D721Med (cell line): ENCODE measurements around the gene CYP2U1.

Experiments
- DNase-seq: peaks from one replicate; pipeline ENCODE4 v3.0.0; 2011; ENCODE audit warnings: low spot score; ENCODE audit not compliant: insufficient read length
- FAIRE-seq: peaks from 2 replicates; lab custom pipeline; 2011; peaks lifted over from hg19 to GRCh38; lab: Jason Lieb, UNC
- CTCF ChIP-seq: IDR thresholded peaks from 2 replicates; pipeline ENCODE4 v1.5.1; 2012; ENCODE audit warnings: mild to moderate bottlenecking, control low read depth; ENCODE audit not compliant: insufficient read depth; ENCODE audit errors: missing control alignments

Gene CYP2U1

GRCh38 chr4:107974523-107974922, 43.2 kb downstream of the CYP2U1 start:
- TF ChIP-seq CTCF, result no peak
- DNase-seq, result no peak
- no peak for FAIRE-seq

- no peak for TF ChIP-seq CTCF
- FAIRE-seq, result no peak
- no peak for DNase-seq
These were observed 46.1 kb downstream of the CYP2U1 start for GRCh38 chr4:107977482-107977881.

GRCh38 chr4:107977966-107978705, 46.8 kb downstream of the CYP2U1 start:
- TF ChIP-seq CTCF, result no peak
- FAIRE-seq (no peak), DNase-seq (no peak)

- no peak for TF ChIP-seq CTCF
- DNase-seq, result no peak
- FAIRE-seq, result no peak
These were observed 47.5 kb downstream of the CYP2U1 start for GRCh38 chr4:107978716-107979451.

- no peak for FAIRE-seq
- TF ChIP-seq CTCF, result no peak
These were observed 56.8 kb downstream of the CYP2U1 start for GRCh38 chr4:107987916-107988762.

GRCh38 chr4:107988763-107989035, 57.4 kb downstream of the CYP2U1 start:
- no peak for DNase-seq
- TF ChIP-seq CTCF, result no peak
- no peak for FAIRE-seq

More at GRCh38 chr4:107987916-107988762, 56.8 kb downstream of the CYP2U1 start:
- no peak for DNase-seq
